ENCODE measurements around the gene EDA2R. TPM values are rescaled to one million over a fixed set of nuclear protein-coding genes. Genes with fewer than 3 reads are reported as not detected.

The EDA2R gene
- total RNA-seq, 3 donors from 2014 or later, result 2.2 to 7.0 (median 6.2) TPM

DNA sequence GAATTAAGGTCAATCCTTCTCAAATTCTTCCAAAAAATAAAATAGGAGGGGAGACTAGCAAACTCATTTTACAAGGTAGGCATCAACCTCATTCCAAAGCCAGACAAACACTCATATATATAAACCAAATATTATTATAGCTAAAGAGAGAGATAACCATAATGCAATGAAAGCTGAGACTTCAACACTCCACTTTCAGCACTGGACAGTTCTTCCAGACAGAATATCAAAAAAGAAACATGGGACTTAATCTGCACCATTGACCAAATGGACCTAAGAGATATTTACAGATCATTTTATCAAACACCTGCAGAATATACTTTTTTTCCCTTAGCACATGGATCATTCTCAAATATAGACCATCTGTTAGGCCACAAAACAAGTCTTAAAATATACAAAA lies 15.5 kb upstream of the EDA2R start:
- intact Hi-C loops (cut with DNase I; ENCODE audit: low total_unique reads), result no loop called here

DNA sequence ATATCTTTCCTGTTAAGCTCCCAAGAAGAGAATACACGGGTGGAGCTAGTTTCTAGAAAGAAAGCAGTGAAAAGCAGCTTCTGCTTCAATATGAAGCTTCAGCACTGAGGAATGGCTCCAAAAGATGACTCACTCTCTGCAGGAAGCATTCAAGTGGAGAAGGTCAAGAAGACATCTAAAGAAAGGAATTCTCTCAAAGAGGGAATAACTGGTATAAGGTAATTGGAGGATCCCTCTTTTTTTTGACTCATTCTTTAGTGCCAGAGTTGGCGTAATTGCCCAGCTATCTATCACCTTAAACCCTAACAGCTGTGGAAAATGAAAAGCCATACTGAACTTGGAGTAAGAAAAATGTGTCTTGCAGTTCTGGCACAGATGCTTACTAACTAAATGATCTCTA lies 3.5 kb downstream of the EDA2R start:
- no peak for DNase-seq (ENCODE audit: low spot score in 2 of 2)
- Histone ChIP-seq H3K27ac (peak overlapping the region in 1 of 2 donors; percentile 68), H3K27me3 (peaks cover 0 to 13% of the 10 kb centered on the region in 2 donors), H3K9me3 (no peaks in the 10 kb centered on the region), H3K4me1 (no peaks in the 10 kb centered on the region), H3K4me3 (no peak overlapping the region), H3K36me3 (no peaks in the 10 kb centered on the region)
- TF ChIP-seq POLR2AphosphoS5 (IDR thresholded peaks at IDR 0.05) (no peak), POLR2A (IDR thresholded peaks at IDR 0.05) (no peak)
- TF ChIP-seq, protein P1, sequence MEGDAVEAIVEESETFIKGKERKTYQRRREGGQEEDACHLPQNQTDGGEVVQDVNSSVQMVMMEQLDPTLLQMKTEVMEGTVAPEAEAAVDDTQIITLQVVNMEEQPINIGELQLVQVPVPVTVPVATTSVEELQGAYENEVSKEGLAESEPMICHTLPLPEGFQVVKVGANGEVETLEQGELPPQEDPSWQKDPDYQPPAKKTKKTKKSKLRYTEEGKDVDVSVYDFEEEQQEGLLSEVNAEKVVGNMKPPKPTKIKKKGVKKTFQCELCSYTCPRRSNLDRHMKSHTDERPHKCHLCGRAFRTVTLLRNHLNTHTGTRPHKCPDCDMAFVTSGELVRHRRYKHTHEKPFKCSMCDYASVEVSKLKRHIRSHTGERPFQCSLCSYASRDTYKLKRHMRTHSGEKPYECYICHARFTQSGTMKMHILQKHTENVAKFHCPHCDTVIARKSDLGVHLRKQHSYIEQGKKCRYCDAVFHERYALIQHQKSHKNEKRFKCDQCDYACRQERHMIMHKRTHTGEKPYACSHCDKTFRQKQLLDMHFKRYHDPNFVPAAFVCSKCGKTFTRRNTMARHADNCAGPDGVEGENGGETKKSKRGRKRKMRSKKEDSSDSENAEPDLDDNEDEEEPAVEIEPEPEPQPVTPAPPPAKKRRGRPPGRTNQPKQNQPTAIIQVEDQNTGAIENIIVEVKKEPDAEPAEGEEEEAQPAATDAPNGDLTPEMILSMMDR (IDR thresholded peaks at IDR 0.05), result no peak
- intact Hi-C loops (cut with DNase I; ENCODE audit: low total_unique reads), result no loop called here

More for the DNA sequence above, 15.5 kb upstream of the EDA2R start:
- no peak overlapping the region for H3K4me3 ChIP-seq
- peaks cover 0 to 11% of the 10 kb centered on the region in 2 donors for H3K27me3 ChIP-seq
- H3K27ac ChIP-seq, result no peak overlapping the region
- no peaks in the 10 kb centered on the region for H3K36me3 ChIP-seq
- TF ChIP-seq POLR2AphosphoS5 (IDR thresholded peaks at IDR 0.05), result no peak
- TF ChIP-seq, protein P1 (IDR thresholded peaks at IDR 0.05), result no peak
- TF ChIP-seq POLR2A (IDR thresholded peaks at IDR 0.05), result no peak
- H3K4me1 ChIP-seq, result no peaks in the 10 kb centered on the region
- peaks cover 0 to under 1% of the 10 kb centered on the region in 2 donors for H3K9me3 ChIP-seq
- no peak for DNase-seq (ENCODE audit: low spot score in 2 of 2)

DNA sequence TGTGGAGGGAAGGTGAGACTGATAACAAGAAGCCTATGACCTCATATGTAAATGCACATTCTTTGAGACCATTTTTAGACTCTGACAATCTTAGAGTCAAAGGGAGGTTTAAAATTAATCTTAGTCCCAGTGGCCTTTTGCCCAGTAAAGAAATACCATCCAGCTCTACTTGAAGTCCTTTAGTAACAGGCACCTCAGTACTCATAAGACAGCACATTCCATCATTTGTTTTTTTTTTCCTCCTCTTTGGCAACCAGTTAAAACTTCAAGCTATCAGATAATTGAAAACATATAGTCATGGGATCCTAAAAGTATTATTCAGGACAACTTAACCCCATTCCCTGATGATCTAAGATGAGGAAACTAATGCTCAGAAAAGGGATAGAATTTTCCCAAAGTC lies 4.6 kb downstream of the EDA2R start:
- peaks cover 0 to 6% of the 10 kb centered on the region in 2 donors for H3K27me3 ChIP-seq
- H3K9me3 ChIP-seq, result no peaks in the 10 kb centered on the region
- no peaks in the 10 kb centered on the region for H3K4me1 ChIP-seq
- TF ChIP-seq, protein P1 (IDR thresholded peaks at IDR 0.05), result no peak
- TF ChIP-seq POLR2AphosphoS5 (IDR thresholded peaks at IDR 0.05) (no peak), POLR2A (IDR thresholded peaks at IDR 0.05) (no peak)
- no peak overlapping the region for H3K4me3 ChIP-seq
- intact Hi-C loops (cut with DNase I; ENCODE audit: low total_unique reads), result no loop called here
- H3K27ac ChIP-seq, result peak overlapping the region in 1 of 2 donors; percentile 68
- H3K36me3 ChIP-seq, result no peaks in the 10 kb centered on the region
- no peak for DNase-seq (ENCODE audit: low spot score in 2 of 2)

DNA sequence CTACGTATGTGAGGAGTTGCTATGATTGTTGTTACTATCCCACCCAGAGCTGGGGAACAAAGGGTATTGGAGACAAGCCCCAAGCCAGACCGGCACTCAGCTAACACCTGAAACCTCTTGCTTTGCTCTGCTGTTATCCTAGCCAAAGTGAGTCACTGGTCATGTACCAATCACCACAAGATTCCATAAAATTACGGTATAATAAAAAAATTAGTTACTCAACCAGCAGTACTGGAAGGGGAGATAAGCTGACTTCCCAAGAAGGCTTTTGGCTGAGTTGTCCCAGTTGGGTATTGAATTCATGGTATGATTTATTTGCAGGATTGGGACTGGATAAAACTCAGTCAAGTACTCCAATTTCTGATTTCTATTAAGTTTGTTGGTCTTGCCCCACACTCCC lies 5.3 kb downstream of the EDA2R start:
- intact Hi-C loops (cut with DNase I; ENCODE audit: low total_unique reads), result no loop called here
- Histone ChIP-seq H3K4me1 (no peaks in the 10 kb centered on the region), H3K4me3 (no peak overlapping the region), H3K27me3 (peaks cover 0 to 4% of the 10 kb centered on the region in 2 donors), H3K36me3 (no peaks in the 10 kb centered on the region), H3K9me3 (no peaks in the 10 kb centered on the region), H3K27ac (peak overlapping the region in 1 of 2 donors; percentile 52)
- DNase-seq (ENCODE audit: low spot score in 2 of 2), result no peak
- TF ChIP-seq POLR2A (IDR thresholded peaks at IDR 0.05) (no peak), POLR2AphosphoS5 (IDR thresholded peaks at IDR 0.05) (no peak)
- TF ChIP-seq, protein P1 (IDR thresholded peaks at IDR 0.05), result no peak

DNA sequence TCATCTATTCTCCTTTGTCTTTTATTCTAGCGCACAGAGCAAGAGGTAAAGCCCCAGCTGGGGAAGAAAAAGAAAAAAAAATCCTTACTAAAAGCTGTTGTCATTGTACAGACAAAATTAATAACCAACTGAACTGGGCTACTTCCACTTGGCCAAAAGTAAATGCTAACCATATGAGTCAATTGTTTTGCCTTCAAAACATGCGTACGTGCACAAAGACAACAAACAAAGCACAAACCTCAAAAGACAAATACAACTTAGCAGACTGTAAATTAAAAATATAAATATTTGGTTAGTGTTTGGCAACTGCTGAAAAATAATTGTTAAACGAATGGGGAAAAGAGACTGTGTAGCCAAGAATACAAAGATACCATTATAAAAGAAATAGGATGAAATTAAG lies 5.9 kb downstream of the EDA2R start:
- Histone ChIP-seq H3K27me3 (peaks cover 0 to 4% of the 10 kb centered on the region in 2 donors), H3K36me3 (no peaks in the 10 kb centered on the region), H3K27ac (no peak overlapping the region), H3K9me3 (no peaks in the 10 kb centered on the region), H3K4me1 (no peaks in the 10 kb centered on the region), H3K4me3 (no peak overlapping the region)
- DNase-seq (ENCODE audit: low spot score in 2 of 2), result no peak
- intact Hi-C loops (cut with DNase I; ENCODE audit: low total_unique reads), result no loop called here
- TF ChIP-seq, protein P1 (IDR thresholded peaks at IDR 0.05), result no peak
- TF ChIP-seq POLR2A (IDR thresholded peaks at IDR 0.05), result no peak
- TF ChIP-seq POLR2AphosphoS5 (IDR thresholded peaks at IDR 0.05), result no peak

All from breast epithelium (tissue), 4 donors.